Breast epithelium (tissue), 4 donors: ENCODE measurements around the gene PPP3CB. TPM values are rescaled to one million over a fixed set of nuclear protein-coding genes. Genes with fewer than 3 reads are reported as not detected.

Experiments
- DNase-seq, 2 donors: peaks; one replicate each; pipeline ENCODE4 v3.0.0-alpha.2; 2019; ENCODE audit warnings: low spot score in 2 of 2
- H3K27ac ChIP-seq, 2 donors: fragments of 200-600 bp; sonication (generic) in 1 of 2; one replicate each; pipeline ENCODE4 v1.5.1; 2016 to 2019; ENCODE audit warnings: mild to moderate bottlenecking in 1 of 2
- H3K27me3 ChIP-seq, 2 donors: fragments of 200-600 bp; sonication (generic) in 1 of 2; one replicate each; pipeline versions ENCODE4 v1.5.1 to v1.6.0; 2017 to 2019; ENCODE audit warnings: control low read depth in 1 of 2, mild to moderate bottlenecking in 1 of 2
- H3K36me3 ChIP-seq: fragments of 200-600 bp; one replicate; pipeline ENCODE4 v1.5.1; 2019
- H3K4me1 ChIP-seq, 2 donors: fragments of 200-600 bp; sonication (generic); one replicate each; pipeline ENCODE4 v1.5.1; 2016 to 2019; ENCODE audit warnings: control low read depth in 1 of 2
- H3K4me3 ChIP-seq, 3 donors: fragments of 200-600 bp; sonication (generic); 1 replicate in 2 of 3; 2 replicates in 1 of 3; pipeline ENCODE4 v1.5.1; 2016 to 2019; ENCODE audit warnings: mild to moderate bottlenecking in 3 of 3, moderate library complexity in 2 of 3
- H3K9me3 ChIP-seq, 2 donors: fragments of 200-600 bp; sonication (generic) in 1 of 2; one replicate each; pipeline ENCODE4 v1.5.1; 2016 to 2019; ENCODE audit warnings: control low read depth in 1 of 2
- CTCF ChIP-seq, 3 donors: fragments of 450-650 bp; IDR thresholded peaks; one replicate each; pipeline ENCODE4 v1.5.1; 2016 to 2017; ENCODE audit warnings: antibody characterized with exemption in 3 of 3, mild to moderate bottlenecking in 3 of 3, moderate library complexity in 3 of 3
- POLR2A ChIP-seq: fragments of 450-650 bp; IDR thresholded peaks from one replicate; pipeline ENCODE4 v1.6.1; 2016; ENCODE audit warnings: antibody characterized with exemption, mild to moderate bottlenecking, moderate library complexity
- POLR2AphosphoS5 ChIP-seq, 3 donors: sonication (generic); formaldehyde crosslinking; IDR thresholded peaks; one replicate each; pipeline ENCODE4 v1.6.1; 2017; ENCODE audit warnings: antibody characterized with exemption in 3 of 3
- intact Hi-C: fragments of 100-400 bp; cut with DNase I; formaldehyde crosslinking; loops from one replicate; pipeline ENCODE4 v1.15.1; 2023; ENCODE audit warnings: low total_unique reads
- total RNA-seq, 3 donors: library from RNA; depleted of rRNA; stranded (reverse); fragments of >200 nt; gene quantifications; one replicate each; pipeline ENCODE4 v1.1.0, GENCODE V29; 2016

The PPP3CB gene
- total RNA-seq, 3 donors from 2014 or later = 42.0 to 79.0 (median 49.5) TPM

GRCh38 chr10:73456187-73456890 is 39.5 kb downstream of the PPP3CB start:
- TF ChIP-seq CTCF (IDR thresholded peaks at IDR 0.05) (no peak), POLR2AphosphoS5 (IDR thresholded peaks at IDR 0.05) (no peak)
- no peaks in the 10 kb centered on the region for H3K36me3 ChIP-seq
- H3K27me3 ChIP-seq = no peaks in the 10 kb centered on the region
- intact Hi-C loops = no loop called here
- no peaks in the 10 kb centered on the region for H3K9me3 ChIP-seq
- no peak overlapping the region for H3K4me3 ChIP-seq
- DNase-seq = no peak
- no peaks in the 10 kb centered on the region for H3K4me1 ChIP-seq
- H3K27ac ChIP-seq = no peak overlapping the region

DNA sequence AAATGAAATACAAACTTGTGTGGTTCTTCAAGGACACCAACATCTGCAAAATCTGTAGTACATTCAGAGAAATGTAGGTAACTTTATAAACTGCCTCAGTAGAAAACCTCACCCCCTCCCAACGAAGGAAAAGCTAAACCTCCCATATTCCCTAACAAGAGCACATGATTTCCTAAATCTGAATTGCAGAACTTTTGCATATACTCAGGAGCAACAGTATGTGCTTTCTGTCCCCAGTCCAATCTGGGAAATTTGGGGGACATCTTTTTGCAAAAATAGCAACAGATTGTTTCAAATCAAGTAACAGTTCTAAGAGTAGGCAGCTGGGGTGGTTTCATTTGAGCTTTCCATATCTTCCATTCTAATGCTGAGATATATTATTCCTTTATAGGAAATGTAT is 46.7 kb downstream of the PPP3CB start:
- H3K27me3 ChIP-seq = no peaks in the 10 kb centered on the region
- intact Hi-C loops = no loop called here
- no peaks in the 10 kb centered on the region for H3K9me3 ChIP-seq
- TF ChIP-seq CTCF (IDR thresholded peaks at IDR 0.05) = no peak
- no peak for TF ChIP-seq POLR2A
- TF ChIP-seq POLR2AphosphoS5 (IDR thresholded peaks at IDR 0.05) = no peak
- H3K4me1 ChIP-seq = no peaks in the 10 kb centered on the region
- H3K36me3 ChIP-seq = peaks cover 5% of the 10 kb centered on the region
- DNase-seq = no peak
- no peak overlapping the region for H3K27ac ChIP-seq
- no peak overlapping the region for H3K4me3 ChIP-seq

- Histone ChIP-seq H3K9me3 (no peaks in the 10 kb centered on the region), H3K4me3 (no peak overlapping the region), H3K27ac (no peak overlapping the region), H3K4me1 (no peaks in the 10 kb centered on the region), H3K27me3 (no peaks in the 10 kb centered on the region), H3K36me3 (peaks cover 5% of the 10 kb centered on the region)
- intact Hi-C loops = no loop called here
- no peak for TF ChIP-seq CTCF (IDR thresholded peaks at IDR 0.05)
- no peak for TF ChIP-seq POLR2A
- no peak for TF ChIP-seq POLR2AphosphoS5 (IDR thresholded peaks at IDR 0.05)
- DNase-seq = no peak
Observed at GRCh38 chr10:73448384-73448783, 47.4 kb downstream of the PPP3CB start.

GRCh38 chr10:73446926-73447325 is 48.9 kb downstream of the PPP3CB start:
- H3K4me3 ChIP-seq = no peak overlapping the region
- intact Hi-C loops = no loop called here

More at GRCh38 chr10:73446926-73447325, 48.9 kb downstream of the PPP3CB start:
- no peak for DNase-seq
- H3K4me1 ChIP-seq = no peaks in the 10 kb centered on the region
- H3K9me3 ChIP-seq = no peaks in the 10 kb centered on the region
- H3K27me3 ChIP-seq = no peaks in the 10 kb centered on the region
- TF ChIP-seq CTCF (IDR thresholded peaks at IDR 0.05) = no peak
- no peak for TF ChIP-seq POLR2AphosphoS5 (IDR thresholded peaks at IDR 0.05)
- no peak for TF ChIP-seq POLR2A
- peaks cover 8% of the 10 kb centered on the region for H3K36me3 ChIP-seq
- H3K27ac ChIP-seq = no peak overlapping the region
